ENCODE measurements around the gene ANKRD6. TPM values are rescaled to one million over a fixed set of nuclear protein-coding genes. Genes with fewer than 3 reads are reported as not detected.

ANKRD6 gene
- total RNA-seq, 1 donor from 2014 or later: 15.0 TPM

DNA sequence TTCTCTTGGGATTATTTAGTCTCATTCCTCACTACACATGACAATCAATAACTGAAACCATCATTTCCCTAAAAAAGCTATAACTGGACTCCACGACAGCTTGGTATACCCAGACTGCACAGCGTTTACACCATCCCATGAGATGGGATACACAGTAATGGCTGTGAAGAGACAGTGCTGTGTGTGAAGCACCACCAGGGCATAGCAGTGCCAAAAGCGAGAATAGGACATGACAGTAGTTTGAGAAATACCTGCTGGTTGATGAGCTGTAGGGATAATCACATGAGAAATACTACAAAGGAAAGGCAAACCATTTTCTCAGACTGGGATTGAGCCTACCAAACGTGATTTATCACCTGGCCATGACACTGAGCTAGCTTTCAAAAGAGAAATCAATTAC lies 228.0 kb downstream of the ANKRD6 start:
- ATAC-seq (ENCODE audit: poor library complexity): peak; percentile 18
- no peak for DNase-seq
- intact Hi-C loops (cut with DNase I): no loop called here

- intact Hi-C loops (cut with DNase I): no loop called here
- DNase-seq (no peak), ATAC-seq (ENCODE audit: poor library complexity) (peak; percentile 55)
These were observed 228.6 kb downstream of the ANKRD6 start for GRCh38 chr6:89661559-89661958.

DNA sequence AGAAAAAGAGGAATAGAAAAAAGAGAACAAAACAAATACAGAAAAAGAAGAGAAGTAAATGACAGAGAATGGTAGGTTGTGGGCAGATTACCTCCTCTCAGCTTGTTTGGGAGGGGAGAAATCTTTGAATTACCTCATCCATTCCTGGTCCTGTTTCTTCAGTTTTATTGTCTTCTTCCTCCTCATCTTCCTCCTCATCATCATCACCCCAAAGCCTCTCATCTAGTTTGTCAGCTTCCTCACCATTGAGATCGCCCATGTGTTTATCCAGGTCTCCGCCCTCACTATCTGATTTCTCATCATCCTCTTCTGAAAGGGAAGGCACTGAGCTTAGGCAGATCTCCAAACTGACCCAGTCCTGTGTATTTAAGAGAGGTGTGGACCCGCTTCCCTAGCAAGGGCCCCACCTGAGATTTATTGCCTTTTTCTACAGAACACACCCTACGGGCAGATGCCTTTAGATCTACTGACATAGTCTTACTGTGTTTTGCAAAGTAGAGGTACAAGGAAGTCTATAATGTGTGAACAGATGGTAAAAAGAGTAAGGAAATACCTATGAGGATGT lies 229.8 kb downstream of the ANKRD6 start:
- ATAC-seq (ENCODE audit: poor library complexity) (peak; percentile 23), DNase-seq (no peak)
- intact Hi-C loops (cut with DNase I): no loop called here

GRCh38 chr6:89667872-89668556 lies 235.1 kb downstream of the ANKRD6 start:
- no peak for ATAC-seq (ENCODE audit: poor library complexity)
- DNase-seq: no peak
- intact Hi-C loops (cut with DNase I): no loop called here

GRCh38 chr6:89669002-89669401 lies 236.1 kb downstream of the ANKRD6 start:
- intact Hi-C loops (cut with DNase I): no loop called here
- DNase-seq: no peak
- peak; percentile 26 for ATAC-seq (ENCODE audit: poor library complexity)

DNA sequence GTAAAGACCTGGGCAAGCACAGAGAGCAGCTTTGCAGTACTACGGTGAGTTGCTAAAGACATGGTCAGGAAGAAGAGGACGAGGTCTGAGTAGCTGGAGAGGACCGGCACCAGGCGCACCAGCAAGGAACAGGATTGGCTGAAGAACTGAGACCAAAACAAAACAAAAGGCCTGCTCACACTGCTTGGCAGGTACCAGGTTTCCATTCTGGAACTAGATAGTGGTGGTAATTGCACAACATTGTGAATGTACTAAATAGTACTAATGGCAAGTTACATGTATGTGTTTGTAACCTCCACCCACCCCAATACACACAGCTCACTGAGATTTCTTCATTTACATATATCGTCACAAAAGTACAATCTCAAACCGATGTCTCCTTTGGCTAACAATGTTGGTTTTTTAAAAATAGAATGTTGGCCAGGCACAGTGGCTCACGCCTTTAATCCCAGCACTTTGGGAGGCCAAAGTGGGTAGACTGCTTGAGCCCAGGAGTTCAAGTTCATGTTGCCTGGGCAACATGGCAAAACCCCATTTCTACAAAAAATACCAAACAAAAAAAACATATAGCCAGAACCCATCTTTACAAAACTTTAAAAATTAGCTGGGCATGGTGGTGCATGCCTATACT lies 238.1 kb downstream of the ANKRD6 start:
- intact Hi-C loops (cut with DNase I): no loop called here
- peak; percentile 75 for ATAC-seq (ENCODE audit: poor library complexity)

GRCh38 chr6:89675949-89676748 lies 243.2 kb downstream of the ANKRD6 start:
- peak; percentile 64 for ATAC-seq (ENCODE audit: poor library complexity)
- DNase-seq: no peak
- intact Hi-C loops (cut with DNase I): no loop called here

More for the DNA sequence above, 238.1 kb downstream of the ANKRD6 start:
- DNase-seq: no peak

DNA sequence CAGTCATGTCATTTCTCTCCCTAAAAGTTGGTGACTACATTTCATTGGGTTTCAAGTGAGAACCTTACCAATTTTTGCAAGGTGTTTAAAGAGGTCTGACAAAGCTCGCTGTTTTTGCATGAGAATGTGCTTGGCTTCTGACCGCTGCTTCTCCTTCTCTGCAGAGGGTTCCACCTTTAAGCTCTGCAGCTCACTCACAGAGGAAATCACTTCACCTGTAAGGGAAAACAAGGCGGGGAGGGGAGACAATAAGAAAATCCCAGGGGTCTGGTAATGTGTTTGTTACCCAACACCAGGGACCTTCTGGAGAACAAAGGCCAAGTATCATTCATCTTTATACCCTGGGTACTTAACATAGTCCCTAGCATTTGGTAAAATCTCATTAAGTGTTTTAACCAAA lies 245.6 kb downstream of the ANKRD6 start:
- no peak for DNase-seq
- no peak for ATAC-seq (ENCODE audit: poor library complexity)
- intact Hi-C loops (cut with DNase I): no loop called here

DNA sequence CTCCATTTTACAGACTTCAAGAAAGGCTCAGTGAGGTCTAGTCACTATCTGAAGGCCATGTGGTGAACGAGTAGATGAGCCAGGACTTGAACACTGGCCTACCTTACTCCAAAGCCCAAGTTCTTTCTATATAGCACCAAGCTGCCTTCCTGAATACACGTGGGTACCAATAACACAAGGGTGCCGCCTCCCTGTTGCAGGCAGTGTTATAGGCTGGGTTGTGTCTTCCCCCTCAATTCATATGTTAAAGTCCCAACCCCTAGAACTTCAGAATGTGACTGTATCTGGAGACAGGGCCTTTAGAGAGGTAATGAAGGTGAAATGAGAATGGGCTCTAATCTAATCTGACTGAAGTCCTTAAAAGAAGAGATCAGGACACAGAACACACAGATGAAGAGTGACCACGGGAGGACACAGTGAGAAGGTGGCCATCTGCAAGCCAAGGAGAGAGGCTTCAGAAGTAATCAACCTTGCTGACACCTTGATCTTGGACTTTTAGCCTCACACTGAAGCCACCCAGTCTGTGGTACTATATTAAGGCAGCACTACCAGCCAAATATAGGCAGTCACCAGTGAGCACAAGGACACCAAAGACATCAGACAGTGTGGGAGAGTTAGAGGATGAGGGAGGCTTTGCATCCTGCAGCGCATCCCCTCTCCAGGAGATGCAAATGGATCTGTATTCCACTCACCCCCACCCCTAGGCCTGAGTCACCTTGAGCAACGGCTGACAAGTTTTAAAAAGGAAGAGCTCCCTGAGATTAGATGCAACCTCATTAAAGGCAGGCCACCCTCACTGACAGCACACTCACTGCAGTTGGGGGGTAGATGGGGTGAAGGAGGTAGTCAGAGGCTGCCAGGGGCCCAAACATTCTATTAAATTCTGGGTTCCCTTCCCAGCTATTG lies 246.5 kb downstream of the ANKRD6 start:
- DNase-seq: no peak
- peak; percentile 30 for ATAC-seq (ENCODE audit: poor library complexity)
- intact Hi-C loops (cut with DNase I): no loop called here

DNA sequence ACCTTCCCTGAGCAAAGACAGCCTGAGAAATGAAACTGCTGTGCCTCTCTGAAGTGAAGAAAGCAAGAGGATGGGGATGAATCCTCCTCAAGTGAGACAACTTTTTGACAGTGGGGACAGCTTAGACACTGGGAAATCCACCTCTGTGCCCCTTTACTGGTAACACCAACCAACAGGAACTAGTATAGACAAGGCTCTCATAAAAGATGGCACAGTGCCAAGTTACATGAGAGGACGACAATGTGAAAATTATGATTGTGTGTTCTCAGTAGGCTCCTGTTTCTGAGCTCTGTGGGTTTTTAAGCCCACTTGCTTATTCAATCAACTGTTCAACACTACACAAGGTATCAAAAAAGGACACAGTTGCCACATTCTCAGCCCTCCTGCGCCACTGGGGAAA lies 247.2 kb downstream of the ANKRD6 start:
- intact Hi-C loops (cut with DNase I): no loop called here
- ATAC-seq (ENCODE audit: poor library complexity) (peak; percentile 30), DNase-seq (no peak)

DNA sequence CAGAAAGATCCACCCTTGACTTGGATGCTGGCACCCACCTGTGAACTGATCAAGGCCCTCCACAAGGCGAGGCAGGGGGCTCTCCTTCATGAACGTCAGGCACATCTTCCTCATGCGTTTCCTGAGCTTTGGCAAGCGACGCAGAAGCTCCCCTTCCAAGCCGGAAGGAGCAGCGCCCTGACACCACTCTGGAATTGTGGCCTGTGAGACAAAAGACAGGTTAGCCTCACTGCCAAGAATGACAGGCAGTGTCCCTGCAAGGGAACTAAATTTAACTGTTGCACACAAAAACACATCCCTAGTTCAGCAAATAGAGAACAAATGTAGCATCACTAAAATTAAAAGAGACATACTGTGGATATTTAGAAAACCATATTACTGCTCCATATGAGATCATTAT lies 247.6 kb downstream of the ANKRD6 start:
- DNase-seq (no peak), ATAC-seq (ENCODE audit: poor library complexity) (peak; percentile 72)
- intact Hi-C loops (cut with DNase I): no loop called here

GRCh38 chr6:89681983-89682564 lies 249.1 kb downstream of the ANKRD6 start:
- intact Hi-C loops (cut with DNase I): no loop called here
- ATAC-seq (ENCODE audit: poor library complexity) (no peak), DNase-seq (no peak)

DNA sequence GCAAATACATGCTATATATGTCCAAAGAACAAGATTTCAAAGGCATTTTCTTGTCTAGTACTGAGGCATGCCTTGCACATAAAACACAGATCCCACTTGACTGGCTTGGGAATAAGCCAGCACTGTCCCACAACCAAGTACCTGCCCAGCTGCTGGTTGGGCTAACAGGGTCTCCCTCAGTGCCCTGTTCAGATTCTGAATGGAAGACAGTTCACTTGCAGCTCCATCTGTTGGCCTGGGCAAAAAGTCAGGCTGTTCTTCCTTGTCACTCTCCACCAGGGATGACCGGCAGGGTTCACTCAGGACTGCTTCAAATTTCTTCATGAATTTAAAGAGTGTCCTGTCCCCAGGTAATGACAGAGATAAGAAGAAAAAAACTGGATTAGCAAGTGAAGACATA lies 250.0 kb downstream of the ANKRD6 start:
- intact Hi-C loops (cut with DNase I): no loop called here
- DNase-seq (no peak), ATAC-seq (ENCODE audit: poor library complexity) (peak; percentile 9)

Other genes starting within 250 kb of the ANKRD6 start
- not detected for gene GABRR1, start 215.8 kb upstream of the ANKRD6 start, total RNA-seq
- 0.54 TPM for gene GABRR2, start 117.9 kb upstream of the ANKRD6 start, total RNA-seq
- 11.9 TPM for gene UBE2J1, start 80.4 kb upstream of the ANKRD6 start, total RNA-seq
- gene RRAGD, start 20.9 kb upstream of the ANKRD6 start, total RNA-seq: 130 TPM
- 33.0 TPM for gene LYRM2, start 205.6 kb downstream of the ANKRD6 start, total RNA-seq

Measured in Right ventricle myocardium superior (tissue), 1 donor.